HepG2 (cell line): ENCODE data around the gene GRM2. TPM values are rescaled to one million over a fixed set of nuclear protein-coding genes. Genes with fewer than 3 reads are reported as not detected.

Experiments
- ATAC-seq: fragments of 200-7000 bp; cut with Tn5 transposase; 3 replicates; pipeline ENCODE4 v1.9.1; 2020; ENCODE audit warnings: mild to moderate bottlenecking, moderate library complexity
- BruUV-seq: library from RNA; stranded (reverse); fragments of 400-500 nt; replicated peaks from 2 replicates; lab custom pipeline; 2021; lab: Mats Ljungman, UMichigan
- CTCF ChIA-PET: fragments of 300-600 bp; formaldehyde crosslinking; extraction: SDS; loops from one replicate; lab custom pipeline; 2021; ENCODE audit warnings: low total read pairs, inconsistent platforms, low intra/inter-chr PET ratio; lab: Yijun Ruan, JAX
- POLR2A ChIA-PET: fragments of 350-600 bp; sonication (Branson Sonifier 250); formaldehyde crosslinking; loops from one replicate; lab custom pipeline; 2020; ENCODE audit warnings: antibody characterized with exemption, inconsistent platforms; lab: Yijun Ruan, JAX
- DNase-seq: peaks from one replicate; pipeline ENCODE4 v3.0.0-alpha.2; 2015; ENCODE audit warnings: low spot score
- FAIRE-seq: peaks from 3 replicates; lab custom pipeline; 2011; peaks lifted over from hg19 to GRCh38; lab: Jason Lieb, UNC
- H2AFZ ChIP-seq: one replicate; pipeline ENCODE4 v1.6.1; 2011; ENCODE audit warnings: low read length, inconsistent platforms
- H3K27ac ChIP-seq: fragments of 300-600 bp; 3 replicates; pipeline ENCODE4 v1.8.0; 2011; ENCODE audit warnings: mixed run types, mild to moderate bottlenecking, mixed read lengths, low read length, inconsistent platforms; ENCODE audit not compliant: insufficient read depth; ENCODE audit errors: extremely low read length
- H3K27me3 ChIP-seq, 2 experiments: fragments of 200-600 bp in 1 of 2; 2 replicates in 1 of 2; 3 replicates in 1 of 2; pipeline versions ENCODE4 v1.6.0 to v1.8.0; 2011; ENCODE audit warnings: low read length in 2 of 2, mild to moderate bottlenecking in 2 of 2, moderate library complexity in 2 of 2, inconsistent platforms in 1 of 2; ENCODE audit not compliant: insufficient read depth in 2 of 2, control insufficient read depth in 1 of 2
- H3K36me3 ChIP-seq, 2 experiments: fragments of 200-600 bp in 1 of 2; replicated peaks in 1 of 2; 2 replicates in 1 of 2; 3 replicates in 1 of 2; pipeline versions ENCODE4 v1.5.1 to v1.8.0; 2011; ENCODE audit warnings: low read length in 2 of 2, inconsistent platforms in 1 of 2; ENCODE audit not compliant: insufficient read depth in 2 of 2, control insufficient read depth in 1 of 2
- H3K4me1 ChIP-seq: 2 replicates; pipeline ENCODE4 v1.5.1; 2012; ENCODE audit warnings: low read length, inconsistent platforms; ENCODE audit not compliant: insufficient read depth
- H3K4me2 ChIP-seq: 2 replicates; pipeline ENCODE4 v1.6.0; 2011; ENCODE audit warnings: low read depth, low read length, inconsistent platforms
- H3K4me3 ChIP-seq, 3 experiments: fragments of 200-600 bp in 1 of 3; sonication (generic), shearing (Covaris generic) in 1 of 3; replicated peaks in 1 of 3; 2 replicates each; pipeline ENCODE4 v1.5.1; 2011 to 2016; ENCODE audit warnings: low read length in 3 of 3, inconsistent platforms in 2 of 3, low read depth in 2 of 3, mild to moderate bottlenecking in 2 of 3, control low read depth in 1 of 3, mixed read lengths in 1 of 3; ENCODE audit not compliant: insufficient read depth in 1 of 3
- H3K79me2 ChIP-seq: one replicate; pipeline ENCODE4 v1.6.1; 2011; ENCODE audit warnings: low read length, inconsistent platforms; ENCODE audit not compliant: insufficient read depth
- H3K9ac ChIP-seq: 2 replicates; pipeline ENCODE4 v1.6.0; 2011; ENCODE audit warnings: mild to moderate bottlenecking, low read depth, low read length, inconsistent platforms; ENCODE audit not compliant: insufficient read depth
- H3K9me3 ChIP-seq: 2 replicates; pipeline ENCODE4 v1.5.1; 2012; ENCODE audit warnings: mild to moderate bottlenecking, low read length
- H4K20me1 ChIP-seq: 2 replicates; pipeline ENCODE4 v1.6.0; 2011; ENCODE audit warnings: inconsistent platforms, mild to moderate bottlenecking, low read length, moderate library complexity; ENCODE audit not compliant: insufficient read depth
- ATF7 ChIP-seq, 2 experiments: fragments of 450-650 bp in 1 of 2; sonication (generic) in 1 of 2; formaldehyde crosslinking in 1 of 2; IDR thresholded peaks; 2 replicates each; pipeline versions ENCODE4 v1.4.0 to v1.6.1; 2016 to 2020; ENCODE audit warnings: antibody characterized with exemption in 1 of 2, mild to moderate bottlenecking in 1 of 2, missing genetic modification reagents in 1 of 2
- MAFF ChIP-seq: IDR thresholded peaks from 2 replicates; pipeline ENCODE4 v1.6.1; 2011; ENCODE audit warnings: low read depth, low read length, improper control_type of control experiment
- MAFK ChIP-seq, 2 experiments: IDR thresholded peaks in 1 of 2; conservative IDR thresholded peaks in 1 of 2; 2 replicates each; pipeline ENCODE4 v1.6.1; 2011; ENCODE audit warnings: improper control_type of control experiment in 2 of 2, low read length in 2 of 2
- REL ChIP-seq: sonication (generic); formaldehyde crosslinking; conservative IDR thresholded peaks from 2 replicates; pipeline ENCODE4 v1.8.0; 2022; ENCODE audit warnings: mild to moderate bottlenecking, missing genetic modification reagents, moderate library complexity
- in situ Hi-C: cut with HindIII; loops from 2 replicates; pipeline ENCODE4 v1.10.0; 2017; ENCODE audit warnings: low pct_unique_long_range_greater_than_20kb; ENCODE audit not compliant: extremely low pct_ligation_motif_present
- intact Hi-C: fragments of 100-400 bp; cut with micrococcal nuclease; formaldehyde crosslinking; loops from one replicate; pipeline ENCODE4 v1.10.0; 2022; ENCODE audit not compliant: unreplicated experiment
- polyA plus RNA-seq, 8 experiments: library from polyadenylated mRNA; depleted of rRNA in 3 of 8; stranded (reverse) in 7 of 8; unstranded in 1 of 8; fragments of >200 nt; fragmentation: Illumina TruSeq in 4 of 8; extraction: Trizol in 4 of 8; gene quantifications; 2 replicates each; pipeline versions ENCODE4 v1.2.1 to v1.2.3, GENCODE V29; 2011 to 2016; ENCODE audit warnings: low read depth in 4 of 8, missing spikeins in 1 of 8, mixed read lengths in 1 of 8; ENCODE audit not compliant: insufficient read depth in 1 of 8
- small RNA-seq, 3 experiments: library from RNA; depleted of rRNA; stranded (forward); fragments of <200 nt; gene quantifications; one replicate each; pipeline ENCODE3, GENCODE V24; 2012; ENCODE audit warnings: low read depth in 2 of 3, low replicate concordance in 1 of 3; ENCODE audit not compliant: insufficient read length in 3 of 3, insufficient read depth in 2 of 3
- total RNA-seq, 5 experiments: library from RNA; depleted of rRNA; stranded (reverse); fragments of >200 nt; fragmentation: Illumina TruSeq; extraction: Trizol; gene quantifications; 2 replicates each; pipeline ENCODE4 v1.2.3, GENCODE V29; 2016; ENCODE audit warnings: low read depth in 1 of 5
- TF ChIP-seq, protein P1 (sequence below), 2 experiments: sonication (generic) in 1 of 2; formaldehyde crosslinking in 1 of 2; IDR thresholded peaks; 2 replicates each; pipeline versions ENCODE4 v1.4.0 to v1.6.1; 2018 to 2020; ENCODE audit warnings: missing genetic modification reagents in 2 of 2, borderline replicate concordance in 1 of 2, low read depth in 1 of 2, mild to moderate bottlenecking in 1 of 2, missing biosample characterization in 1 of 2
- TF ChIP-seq, protein P2 (sequence below): IDR thresholded peaks from 2 replicates; pipeline ENCODE4 v1.6.1; 2016; ENCODE audit warnings: mild to moderate bottlenecking, missing biosample characterization, missing genetic modification reagents

GRM2 gene
- total and polyA plus RNA-seq, 2 of the 13 experiments (the other 11 are each of a cell fraction or from before 2014, with no cell fraction given), result 0.04 to 0.07 TPM

DNA sequence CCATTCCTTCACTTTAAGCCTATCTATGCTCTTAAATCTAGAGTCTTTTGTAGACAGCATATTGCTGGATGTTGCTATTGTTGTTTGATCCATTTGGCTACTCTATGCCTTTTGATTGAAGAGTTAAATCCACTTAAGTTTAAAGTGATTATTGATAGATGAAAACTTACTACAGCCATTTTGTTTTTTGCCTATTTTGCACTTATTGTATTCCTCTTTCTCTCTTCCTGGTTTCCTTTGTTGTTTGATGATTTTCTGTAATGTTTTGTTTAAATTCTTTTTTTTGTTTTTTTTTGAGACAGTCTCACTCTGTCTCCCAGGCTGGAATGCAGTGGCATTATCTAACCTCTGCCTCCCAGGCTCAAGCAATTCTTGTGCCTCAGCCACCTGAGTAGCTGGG, 52.3 kb downstream of the GRM2 start:
- no peaks in the 10 kb centered on the region for H3K27me3 ChIP-seq
- peaks cover 10% of the 10 kb centered on the region for H3K9me3 ChIP-seq
- no peak overlapping the region for H3K4me2 ChIP-seq
- H3K9ac ChIP-seq, result no peak overlapping the region
- no peak overlapping the region for H3K27ac ChIP-seq
- BruUV-seq, result no TSS peak
- in situ Hi-C loops, result no loop called here
- H2AFZ ChIP-seq, result no peak overlapping the region
- H3K36me3 ChIP-seq, result no peaks in the 10 kb centered on the region
- no peak overlapping the region for H3K4me3 ChIP-seq
- ATAC-seq (no peak), FAIRE-seq (no peak), DNase-seq (no peak)
- intact Hi-C loops, result no loop called here
- H4K20me1 ChIP-seq, result no peaks in the 10 kb centered on the region
- H3K4me1 ChIP-seq, result no peaks in the 10 kb centered on the region
- ChIA-PET POLR2A (no interaction called here), CTCF (no interaction called here)
- TF ChIP-seq, protein P1, sequence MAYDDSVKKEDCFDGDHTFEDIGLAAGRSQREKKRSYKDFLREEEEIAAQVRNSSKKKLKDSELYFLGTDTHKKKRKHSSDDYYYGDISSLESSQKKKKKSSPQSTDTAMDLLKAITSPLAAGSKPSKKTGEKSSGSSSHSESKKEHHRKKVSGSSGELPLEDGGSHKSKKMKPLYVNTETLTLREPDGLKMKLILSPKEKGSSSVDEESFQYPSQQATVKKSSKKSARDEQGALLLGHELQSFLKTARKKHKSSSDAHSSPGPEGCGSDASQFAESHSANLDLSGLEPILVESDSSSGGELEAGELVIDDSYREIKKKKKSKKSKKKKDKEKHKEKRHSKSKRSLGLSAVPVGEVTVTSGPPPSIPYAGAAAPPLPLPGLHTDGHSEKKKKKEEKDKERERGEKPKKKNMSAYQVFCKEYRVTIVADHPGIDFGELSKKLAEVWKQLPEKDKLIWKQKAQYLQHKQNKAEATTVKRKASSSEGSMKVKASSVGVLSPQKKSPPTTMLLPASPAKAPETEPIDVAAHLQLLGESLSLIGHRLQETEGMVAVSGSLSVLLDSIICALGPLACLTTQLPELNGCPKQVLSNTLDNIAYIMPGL (CRISPR knock-in tag; IDR thresholded peaks at IDR 0.05; ENCODE audit: borderline replicate concordance in 1 of 2, low read depth in 1 of 2), result no peak
- no peak for TF ChIP-seq ATF7 (IDR thresholded peaks at IDR 0.05)
- TF ChIP-seq ATF7 (CRISPR knock-in tag; IDR thresholded peaks at IDR 0.05), result no peak
- TF ChIP-seq REL (CRISPR knock-in tag), result no peak
- 0 out of 2 replicates have a peak, but pooled peaks have one; percentile 17 for TF ChIP-seq MAFF
- TF ChIP-seq MAFK (conservative IDR thresholded peaks at IDR 0.05 in 1 of 2, IDR thresholded peaks at IDR 0.05 in 1 of 2; ENCODE audit: low read length in 2 of 2), result peak in 1 of 2 experiments; percentile 37; a peak in 1 of 4 replicates
- TF ChIP-seq, protein P2, sequence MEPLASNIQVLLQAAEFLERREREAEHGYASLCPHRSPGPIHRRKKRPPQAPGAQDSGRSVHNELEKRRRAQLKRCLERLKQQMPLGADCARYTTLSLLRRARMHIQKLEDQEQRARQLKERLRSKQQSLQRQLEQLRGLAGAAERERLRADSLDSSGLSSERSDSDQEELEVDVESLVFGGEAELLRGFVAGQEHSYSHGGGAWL, result no peak
- no peaks in the 10 kb centered on the region for H3K79me2 ChIP-seq

Small RNA genes lying within 50 kb of the gene (small RNA-seq; reads per million reads assigned to genes)
- 0.31 to 45.4 (median 10.1) reads per million in 3 experiments for gene RNA5SP132

Other genes starting within 250 kb of the GRM2 start
- gene DCAF1, start 207.1 kb upstream of the GRM2 start, total RNA-seq (2016; rRNA removed; fragmentation: Illumina TruSeq; extraction: Trizol), result 14.3 and 23.3 TPM in 2 replicates
- 7.5 and 7.7 TPM in 2 replicates for gene DCAF1, start 207.1 kb upstream of the GRM2 start, polyA plus RNA-seq (2011; rRNA removed)
- gene RAD54L2, start 168.3 kb upstream of the GRM2 start, total RNA-seq (2016; rRNA removed; fragmentation: Illumina TruSeq; extraction: Trizol), result 14.4 and 14.8 TPM in 2 replicates
- gene RAD54L2, start 168.3 kb upstream of the GRM2 start, polyA plus RNA-seq (2011; rRNA removed), result 4.9 and 5.5 TPM in 2 replicates
- gene TEX264, start 35.8 kb upstream of the GRM2 start, total RNA-seq (2016; rRNA removed; fragmentation: Illumina TruSeq; extraction: Trizol), result 18.8 and 35.2 TPM in 2 replicates
- 52.1 and 59.2 TPM in 2 replicates for gene TEX264, start 35.8 kb upstream of the GRM2 start, polyA plus RNA-seq (2011; rRNA removed)
- gene IQCF6, start 72.2 kb downstream of the GRM2 start, total RNA-seq (2016; rRNA removed; fragmentation: Illumina TruSeq; extraction: Trizol), result not detected in 2 replicates
- gene IQCF6, start 72.2 kb downstream of the GRM2 start, polyA plus RNA-seq (2011; rRNA removed), result not detected in 2 replicates
- not detected in 2 replicates for gene IQCF2, start 154.5 kb downstream of the GRM2 start, total RNA-seq (2016; rRNA removed; fragmentation: Illumina TruSeq; extraction: Trizol)
- not detected in 2 replicates for gene IQCF2, start 154.5 kb downstream of the GRM2 start, polyA plus RNA-seq (2011; rRNA removed)
- not detected in 2 replicates for gene IQCF5, start 168.5 kb downstream of the GRM2 start, total RNA-seq (2016; rRNA removed; fragmentation: Illumina TruSeq; extraction: Trizol)
- not detected in 2 replicates for gene IQCF5, start 168.5 kb downstream of the GRM2 start, polyA plus RNA-seq (2011; rRNA removed)
- gene IQCF1, start 196.3 kb downstream of the GRM2 start, total RNA-seq (2016; rRNA removed; fragmentation: Illumina TruSeq; extraction: Trizol), result not detected in 2 replicates
- gene IQCF1, start 196.3 kb downstream of the GRM2 start, polyA plus RNA-seq (2011; rRNA removed), result not detected in 2 replicates
- gene RRP9, start 234.8 kb downstream of the GRM2 start, total RNA-seq (2016; rRNA removed; fragmentation: Illumina TruSeq; extraction: Trizol), result 39.4 and 44.0 TPM in 2 replicates
- gene RRP9, start 234.8 kb downstream of the GRM2 start, polyA plus RNA-seq (2011; rRNA removed), result 14.8 and 18.4 TPM in 2 replicates
- gene PARP3, start 235.3 kb downstream of the GRM2 start, total RNA-seq (2016; rRNA removed; fragmentation: Illumina TruSeq; extraction: Trizol), result 7.7 and 11.2 TPM in 2 replicates
- 21.5 and 24.0 TPM in 2 replicates for gene PARP3, start 235.3 kb downstream of the GRM2 start, polyA plus RNA-seq (2011; rRNA removed)
- gene GPR62, start 248.3 kb downstream of the GRM2 start, total RNA-seq (2016; rRNA removed; fragmentation: Illumina TruSeq; extraction: Trizol), result not detected in 2 replicates
- not detected in 2 replicates for gene GPR62, start 248.3 kb downstream of the GRM2 start, polyA plus RNA-seq (2011; rRNA removed)